SU-DHL-6 (cell line): Measurements from ENCODE around the gene FHL5.

Experiments used
- H2AFZ ChIP-seq: fragments of 200-600 bp; sonication (generic); 2 replicates; pipeline ENCODE4 v1.6.1; 2014; ENCODE audit warnings: low read depth, mild to moderate bottlenecking, moderate library complexity, mixed read lengths, antibody characterized with exemption, low read length; ENCODE audit not compliant: severe bottlenecking
- H3F3A ChIP-seq: fragments of 200-600 bp; shearing (Covaris generic); 2 replicates; pipeline ENCODE4 v1.6.0; 2016; ENCODE audit warnings: antibody characterized with exemption, mild to moderate bottlenecking; ENCODE audit not compliant: insufficient read depth
- H3K27ac ChIP-seq: fragments of 200-600 bp; sonication (generic); 2 replicates; pipeline ENCODE4 v1.5.1; 2016; ENCODE audit warnings: low read depth, mild to moderate bottlenecking, low read length, moderate library complexity, mixed read lengths
- H3K27me3 ChIP-seq: fragments of 200-600 bp; sonication (generic), shearing (Covaris generic); 2 replicates; pipeline ENCODE4 v1.6.0; 2014; ENCODE audit warnings: mild to moderate bottlenecking, low read length
- H3K36me3 ChIP-seq: fragments of 200-600 bp; sonication (generic); 2 replicates; pipeline ENCODE4 v1.6.1; 2014; ENCODE audit warnings: mild to moderate bottlenecking, low read length, mixed read lengths
- H3K4me2 ChIP-seq: fragments of 300-600, 200-600 bp; shearing (Covaris generic), sonication (generic); 2 replicates; pipeline ENCODE4 v1.6.0; 2014; ENCODE audit warnings: low read length, low read depth, mild to moderate bottlenecking; ENCODE audit not compliant: poor library complexity, severe bottlenecking
- H3K4me3 ChIP-seq: fragments of 200-600 bp; sonication (generic); 2 replicates; pipeline ENCODE4 v1.5.1; 2014; ENCODE audit warnings: antibody characterized with exemption, low read length, mild to moderate bottlenecking, mixed read lengths; ENCODE audit not compliant: insufficient read depth, poor library complexity, severe bottlenecking
- H3K79me2 ChIP-seq: fragments of 200-600 bp; sonication (generic); 2 replicates; pipeline ENCODE4 v1.6.1; 2014; ENCODE audit warnings: mild to moderate bottlenecking, low read length, moderate library complexity; ENCODE audit not compliant: insufficient read depth
- H3K9ac ChIP-seq: fragments of 200-600 bp; sonication (generic); 2 replicates; pipeline ENCODE4 v1.7.0; 2014; ENCODE audit warnings: mild to moderate bottlenecking, low read length
- H3K9me2 ChIP-seq: fragments of 200-600 bp; sonication (generic); replicated peaks from 2 replicates; pipeline ENCODE4 v1.6.1; 2014; ENCODE audit warnings: low read length; ENCODE audit not compliant: insufficient read depth
- H3K9me3 ChIP-seq: fragments of 200-600 bp; sonication (generic); 2 replicates; pipeline ENCODE4 v1.6.1; 2014; ENCODE audit warnings: low read length, mixed read lengths; ENCODE audit not compliant: insufficient read depth
- H4K20me1 ChIP-seq: fragments of 200-600 bp; sonication (generic); 2 replicates; pipeline ENCODE4 v1.6.1; 2014; ENCODE audit warnings: low read depth, mild to moderate bottlenecking, antibody characterized with exemption, low read length, moderate library complexity, mixed read lengths
- EZH2phosphoT487 ChIP-seq: fragments of 200-600 bp; sonication (generic), shearing (Covaris generic); conservative IDR thresholded peaks from 2 replicates; pipeline ENCODE4 v1.6.1; 2018; ENCODE audit warnings: mild to moderate bottlenecking, antibody characterized with exemption, low read length, moderate library complexity, mixed read lengths
- TF ChIP-seq, protein P1 (sequence below): fragments of 200-600 bp; sonication (generic); IDR thresholded peaks from one replicate; pipeline ENCODE4 v1.5.1; 2017; ENCODE audit warnings: antibody characterized with exemption, mild to moderate bottlenecking, low read length, moderate library complexity; ENCODE audit not compliant: insufficient read depth, poor library complexity, severe bottlenecking

Gene FHL5, protein sequence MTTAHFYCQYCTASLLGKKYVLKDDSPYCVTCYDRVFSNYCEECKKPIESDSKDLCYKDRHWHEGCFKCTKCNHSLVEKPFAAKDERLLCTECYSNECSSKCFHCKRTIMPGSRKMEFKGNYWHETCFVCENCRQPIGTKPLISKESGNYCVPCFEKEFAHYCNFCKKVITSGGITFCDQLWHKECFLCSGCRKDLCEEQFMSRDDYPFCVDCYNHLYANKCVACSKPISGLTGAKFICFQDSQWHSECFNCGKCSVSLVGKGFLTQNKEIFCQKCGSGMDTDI

DNA sequence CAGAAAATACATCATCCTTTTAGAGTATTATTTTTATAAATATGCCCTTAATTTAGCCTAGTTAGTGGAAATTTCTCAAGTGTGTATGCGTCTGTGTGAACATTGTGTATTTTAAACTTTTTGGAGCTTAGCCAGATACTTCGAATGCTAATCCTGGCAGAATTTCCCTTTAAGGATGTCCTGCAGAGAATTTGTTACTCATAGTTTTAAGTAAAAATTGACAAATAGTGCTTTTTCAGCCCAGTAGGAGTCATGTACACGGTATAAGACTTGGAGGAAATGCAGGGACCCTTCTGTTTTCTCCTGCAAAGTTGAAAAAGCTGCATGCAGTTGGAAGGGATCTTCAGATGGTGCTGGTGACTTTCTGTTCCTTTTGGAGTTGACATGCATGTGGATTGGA lies at the start of gene FHL5:
Gene FHL5, plus strand, starts transcription at position 243 of the 400 bp plus-strand sequence. CDS start 40,486 bp downstream, outside the sequence.
- no peak for TF ChIP-seq EZH2phosphoT487
- TF ChIP-seq, protein P1, sequence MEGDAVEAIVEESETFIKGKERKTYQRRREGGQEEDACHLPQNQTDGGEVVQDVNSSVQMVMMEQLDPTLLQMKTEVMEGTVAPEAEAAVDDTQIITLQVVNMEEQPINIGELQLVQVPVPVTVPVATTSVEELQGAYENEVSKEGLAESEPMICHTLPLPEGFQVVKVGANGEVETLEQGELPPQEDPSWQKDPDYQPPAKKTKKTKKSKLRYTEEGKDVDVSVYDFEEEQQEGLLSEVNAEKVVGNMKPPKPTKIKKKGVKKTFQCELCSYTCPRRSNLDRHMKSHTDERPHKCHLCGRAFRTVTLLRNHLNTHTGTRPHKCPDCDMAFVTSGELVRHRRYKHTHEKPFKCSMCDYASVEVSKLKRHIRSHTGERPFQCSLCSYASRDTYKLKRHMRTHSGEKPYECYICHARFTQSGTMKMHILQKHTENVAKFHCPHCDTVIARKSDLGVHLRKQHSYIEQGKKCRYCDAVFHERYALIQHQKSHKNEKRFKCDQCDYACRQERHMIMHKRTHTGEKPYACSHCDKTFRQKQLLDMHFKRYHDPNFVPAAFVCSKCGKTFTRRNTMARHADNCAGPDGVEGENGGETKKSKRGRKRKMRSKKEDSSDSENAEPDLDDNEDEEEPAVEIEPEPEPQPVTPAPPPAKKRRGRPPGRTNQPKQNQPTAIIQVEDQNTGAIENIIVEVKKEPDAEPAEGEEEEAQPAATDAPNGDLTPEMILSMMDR: no peak
- Histone ChIP-seq H3K4me2 (no peak within 1 kb of the TSS), H2AFZ (no peak within 1 kb of the TSS), H3K27me3 (no peaks in the 10 kb centered on the region), H3K9me2 (no peaks in the 10 kb centered on the region), H3F3A (no peaks in the 10 kb centered on the region), H3K9ac (no peak within 1 kb of the TSS), H3K79me2 (no peaks in the 10 kb centered on the region), H3K9me3 (no peaks in the 10 kb centered on the region), H3K36me3 (no peaks in the 10 kb centered on the region), H3K27ac (no peak within 1 kb of the TSS), H4K20me1 (no peaks in the 10 kb centered on the region), H3K4me3 (no peak within 1 kb of the TSS)

DNA sequence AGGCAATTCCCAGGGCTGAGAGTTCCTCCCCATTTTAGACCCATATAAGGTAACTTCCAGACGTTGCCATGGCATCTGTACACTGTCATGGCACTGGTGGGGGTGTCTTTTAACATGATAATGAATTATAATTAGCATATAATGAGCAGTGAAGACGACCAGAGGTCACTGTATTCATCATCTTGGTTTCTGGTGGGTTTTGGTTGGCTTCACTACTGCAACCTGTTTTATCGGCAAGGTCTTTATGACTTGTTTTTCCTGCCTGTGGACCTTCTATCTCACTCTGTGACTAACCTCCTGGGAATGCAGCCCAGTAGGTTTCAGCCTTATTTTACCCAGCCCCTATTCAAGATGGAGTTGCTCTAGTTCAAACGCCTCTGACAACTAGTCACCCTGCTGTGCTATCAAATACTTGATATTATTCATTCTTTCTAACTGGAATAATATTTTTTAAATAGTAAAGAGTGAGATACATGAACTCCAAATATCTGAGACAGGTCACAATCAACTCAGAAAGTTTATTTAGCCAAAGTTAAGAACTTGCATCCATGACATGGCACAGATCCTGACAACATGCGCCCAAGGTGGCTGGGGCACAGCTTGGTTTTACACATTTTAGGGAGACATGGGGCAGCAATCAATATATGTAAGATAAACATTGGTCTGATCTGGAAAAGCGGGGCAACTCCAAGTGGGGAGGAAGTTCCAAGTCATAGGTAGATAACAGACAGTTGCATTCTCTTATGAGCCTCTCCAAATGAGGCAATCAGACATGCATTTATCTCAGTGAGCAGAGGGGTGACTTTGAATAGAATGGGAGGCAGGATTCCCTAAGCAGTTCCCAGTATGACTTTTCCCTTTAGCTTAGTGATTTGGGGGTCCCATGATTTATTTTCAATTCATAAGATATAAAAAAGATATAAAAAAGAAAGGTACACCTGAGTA lies 42.5 kb upstream of the FHL5 start:
- peak overlapping the region; percentile 75 for H3K4me3 ChIP-seq
- 0 out of 2 replicates have a peak, but pooled peaks cover 15% of the 10 kb centered on the region for H3F3A ChIP-seq
- peaks cover 16% of the 10 kb centered on the region for H3K36me3 ChIP-seq
- H3K27ac ChIP-seq: peak overlapping the region; percentile 49; the same call in 1 of the 2 replicates
- no peaks in the 10 kb centered on the region for H3K9me2 ChIP-seq
- peak overlapping the region; percentile 89 for H3K4me2 ChIP-seq
- no peak for TF ChIP-seq EZH2phosphoT487
- TF ChIP-seq, protein P1: no peak
- no peaks in the 10 kb centered on the region for H3K27me3 ChIP-seq
- no peaks in the 10 kb centered on the region for H3K9me3 ChIP-seq
- peak overlapping the region; percentile 21 for H2AFZ ChIP-seq
- peaks cover 19% of the 10 kb centered on the region; the same call in 1 of the 2 replicates for H3K79me2 ChIP-seq
- H3K9ac ChIP-seq: peak overlapping the region; percentile 92
- H4K20me1 ChIP-seq: no peaks in the 10 kb centered on the region

DNA sequence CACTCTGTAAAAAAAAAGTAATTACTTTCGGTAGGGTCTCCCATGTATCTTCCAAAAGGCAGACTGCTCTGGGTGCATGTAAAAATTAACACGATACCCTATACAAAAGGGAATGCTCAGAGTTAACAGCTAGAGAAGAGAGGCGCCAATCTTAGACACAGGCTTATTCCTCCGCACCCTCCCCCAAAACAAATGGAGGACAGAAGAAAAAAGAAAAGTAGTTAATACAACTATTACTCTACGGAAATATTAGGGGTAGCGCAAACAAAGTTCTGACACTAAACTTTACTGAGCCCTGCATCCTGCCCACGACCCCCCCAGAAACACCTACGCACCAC lies 41.7 kb upstream of the FHL5 start:
- Histone ChIP-seq H3K36me3 (peaks cover 23% of the 10 kb centered on the region), H2AFZ (peak overlapping the region; percentile 21), H3K9me2 (no peaks in the 10 kb centered on the region), H4K20me1 (no peaks in the 10 kb centered on the region), H3K4me2 (peak overlapping the region; percentile 89), H3F3A (peaks cover 18% of the 10 kb centered on the region; the same call in 1 of the 2 replicates), H3K79me2 (peaks cover 19% of the 10 kb centered on the region; the same call in 1 of the 2 replicates), H3K4me3 (peak overlapping the region; percentile 75), H3K9ac (peak overlapping the region; percentile 92), H3K9me3 (no peaks in the 10 kb centered on the region), H3K27ac (peak overlapping the region; percentile 49), H3K27me3 (no peaks in the 10 kb centered on the region)
- TF ChIP-seq EZH2phosphoT487: no peak
- TF ChIP-seq, protein P1: no peak
